ENCODE data around the gene FGF14. TPM values are rescaled to one million over a fixed set of nuclear protein-coding genes. Genes with fewer than 3 reads are reported as not detected.

The FGF14 gene
- total and polyA plus RNA-seq, 2 donors (not counting 3 experiments of a cell fraction or from before 2014, with no cell fraction given) = not detected

DNA sequence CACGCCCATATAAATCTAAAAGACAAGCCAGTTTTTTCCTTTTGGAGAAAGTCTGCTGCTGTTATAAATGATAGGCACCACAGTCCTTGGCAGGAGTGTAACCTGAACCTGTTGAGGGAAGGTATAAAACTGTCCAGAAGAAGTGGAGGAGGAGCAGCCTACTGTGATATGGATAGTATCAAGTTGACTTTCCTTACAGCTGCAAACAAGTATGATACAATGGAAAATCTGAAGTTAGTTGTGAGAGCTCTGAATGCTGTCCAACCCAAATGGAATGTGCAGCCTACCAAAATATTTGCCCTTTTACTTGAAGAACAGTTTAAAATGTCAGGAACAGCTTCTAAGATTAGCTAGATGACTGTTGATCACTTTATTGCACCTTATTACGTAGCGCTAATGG, 399.6 kb downstream of the FGF14 start:
- Histone ChIP-seq H3K79me2 (ENCODE audit: control insufficient read depth, insufficient read depth, low read length) (no peaks in the 10 kb centered on the region), H2AFZ (ENCODE audit: low read depth, low read length) (no peak overlapping the region), H3K4me3 (replicated peaks in 1 of 3; ENCODE audit: insufficient read depth in 1 of 3, low read depth in 1 of 3, low read length in 3 of 3) (no peak overlapping the region), H3K4me2 (ENCODE audit: insufficient read depth, low read length) (no peak overlapping the region), H3K27ac (ENCODE audit: insufficient read depth, low read depth, low read length) (no peak overlapping the region), H3K27me3 (ENCODE audit: control insufficient read depth in 2 of 2, insufficient read depth in 2 of 2, low read length in 2 of 2) (no peaks in the 10 kb centered on the region), H3K4me1 (ENCODE audit: control insufficient read depth, extremely low read depth, insufficient read depth, low read length) (no peaks in the 10 kb centered on the region), H4K20me1 (replicated peaks; ENCODE audit: control insufficient read depth, extremely low read depth, insufficient read depth, low read length) (no peaks in the 10 kb centered on the region), H3K9me3 (replicated peaks; ENCODE audit: control insufficient read depth, insufficient read depth, low read length) (no peaks in the 10 kb centered on the region), H3K9ac (replicated peaks; ENCODE audit: extremely low read depth, insufficient read depth, low read length) (no peak overlapping the region), H3K9me1 (replicated peaks; ENCODE audit: control insufficient read depth, extremely low read depth, insufficient read depth, low read length) (no peaks in the 10 kb centered on the region), H3K36me3 (ENCODE audit: control insufficient read depth in 2 of 2, extremely low read depth in 1 of 2, insufficient read depth in 2 of 2, low read length in 2 of 2) (no peaks in the 10 kb centered on the region)
- FAIRE-seq (no peak), DNase-seq (ENCODE audit: low read depth, low spot score) (no peak)
- dilution Hi-C loops (cut with MboI; ENCODE audit: extremely low pct_ligation_motif_present, low sequenced_read_pairs) (no loop called here), intact Hi-C loops (cut with micrococcal nuclease) (no loop called here)
- ChIA-PET POLR2A (no interaction called here), CTCF (no interaction called here)
- TF ChIP-seq JUN (IDR thresholded peaks at IDR 0.05; ENCODE audit: borderline replicate concordance, insufficient read depth, insufficient read length, low read depth) (no peak), POLR2AphosphoS5 (IDR thresholded peaks at IDR 0.05; ENCODE audit: insufficient read depth, low read depth, low read length) (no peak), POLR2A (IDR thresholded peaks at IDR 0.05; ENCODE audit: low read depth, low read length) (no peak), EZH2 (IDR thresholded peaks at IDR 0.05; ENCODE audit: borderline replicate concordance, low read depth, low read length, severe bottlenecking) (no peak), FOS (IDR thresholded peaks at IDR 0.05; ENCODE audit: borderline replicate concordance, insufficient read depth, low read length) (no peak), GATA2 (IDR thresholded peaks at IDR 0.05; ENCODE audit: insufficient read depth, insufficient read length, low read depth, low read length) (no peak), MYC (IDR thresholded peaks at IDR 0.05; ENCODE audit: low read depth, low read length) (no peak)
- TF ChIP-seq, protein P1, sequence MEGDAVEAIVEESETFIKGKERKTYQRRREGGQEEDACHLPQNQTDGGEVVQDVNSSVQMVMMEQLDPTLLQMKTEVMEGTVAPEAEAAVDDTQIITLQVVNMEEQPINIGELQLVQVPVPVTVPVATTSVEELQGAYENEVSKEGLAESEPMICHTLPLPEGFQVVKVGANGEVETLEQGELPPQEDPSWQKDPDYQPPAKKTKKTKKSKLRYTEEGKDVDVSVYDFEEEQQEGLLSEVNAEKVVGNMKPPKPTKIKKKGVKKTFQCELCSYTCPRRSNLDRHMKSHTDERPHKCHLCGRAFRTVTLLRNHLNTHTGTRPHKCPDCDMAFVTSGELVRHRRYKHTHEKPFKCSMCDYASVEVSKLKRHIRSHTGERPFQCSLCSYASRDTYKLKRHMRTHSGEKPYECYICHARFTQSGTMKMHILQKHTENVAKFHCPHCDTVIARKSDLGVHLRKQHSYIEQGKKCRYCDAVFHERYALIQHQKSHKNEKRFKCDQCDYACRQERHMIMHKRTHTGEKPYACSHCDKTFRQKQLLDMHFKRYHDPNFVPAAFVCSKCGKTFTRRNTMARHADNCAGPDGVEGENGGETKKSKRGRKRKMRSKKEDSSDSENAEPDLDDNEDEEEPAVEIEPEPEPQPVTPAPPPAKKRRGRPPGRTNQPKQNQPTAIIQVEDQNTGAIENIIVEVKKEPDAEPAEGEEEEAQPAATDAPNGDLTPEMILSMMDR (IDR thresholded peaks at IDR 0.05; ENCODE audit: extremely low read depth in 1 of 2, insufficient read depth in 1 of 2, low read depth in 1 of 2, low read length in 2 of 2) = no peak
- TF ChIP-seq, protein P2, sequence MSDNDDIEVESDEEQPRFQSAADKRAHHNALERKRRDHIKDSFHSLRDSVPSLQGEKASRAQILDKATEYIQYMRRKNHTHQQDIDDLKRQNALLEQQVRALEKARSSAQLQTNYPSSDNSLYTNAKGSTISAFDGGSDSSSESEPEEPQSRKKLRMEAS (IDR thresholded peaks at IDR 0.05; ENCODE audit: insufficient read depth, insufficient read length) = no peak
- BruUV-seq (replicated peaks) = no TSS peak
